GM13977 (cell line): Measurements from ENCODE around the gene THBS3.

ENCODE experiments used
- DNase-seq: peaks from one replicate; pipeline ENCODE4 v3.0.0; 2012; ENCODE audit warnings: low spot score
- CTCF ChIP-seq: IDR thresholded peaks from 2 replicates; pipeline ENCODE4 v1.5.1; 2012; ENCODE audit warnings: mild to moderate bottlenecking, control low read depth; ENCODE audit not compliant: insufficient read depth; ENCODE audit errors: extremely low read depth, missing control alignments
- in situ Hi-C: fragments of 300-500 bp; cut with MboI; formaldehyde crosslinking; loops from one replicate; pipeline ENCODE4 v1.12.0; 2022; ENCODE audit warnings: low sequenced_read_pairs, low pct_unique_long_range_greater_than_20kb, mixed read lengths, inconsistent platforms; ENCODE audit not compliant: unreplicated experiment

Gene THBS3

GRCh38 chr1:155184351-155184811, 23.3 kb downstream of the THBS3 start:
- in situ Hi-C loops: no loop called here
- DNase-seq: no peak
- no peak for TF ChIP-seq CTCF

GRCh38 chr1:155183775-155184221, 23.9 kb downstream of the THBS3 start:
- no peak for TF ChIP-seq CTCF
- DNase-seq: no peak
- in situ Hi-C loops: no loop called here

- no peak for TF ChIP-seq CTCF
- DNase-seq: no peak
- in situ Hi-C loops: no loop called here
Observed at GRCh38 chr1:155182052-155182550, 25.6 kb downstream of the THBS3 start.

GRCh38 chr1:155181371-155182051, 26.2 kb downstream of the THBS3 start:
- in situ Hi-C loops: no loop called here
- no peak for TF ChIP-seq CTCF
- no peak for DNase-seq

- no peak for DNase-seq
- in situ Hi-C loops: no loop called here
- TF ChIP-seq CTCF: no peak
Observed at GRCh38 chr1:155179112-155180031, 28.3 kb downstream of the THBS3 start.

- no peak for DNase-seq
- in situ Hi-C loops: no loop called here
- TF ChIP-seq CTCF: no peak
Observed at GRCh38 chr1:155178441-155179111, 29.1 kb downstream of the THBS3 start.
